Activated CD8-positive, alpha-beta memory T cell treated with anti-CD3 and anti-CD28 coated beads, Interleukin-2, amount 50 U/mL, for 48 hours (primary cell): ENCODE data around the gene ALG9.

Source experiments
- DNase-seq: peaks from one replicate; pipeline ENCODE4 v3.0.0-alpha.2; 2020

ALG9 gene

DNA sequence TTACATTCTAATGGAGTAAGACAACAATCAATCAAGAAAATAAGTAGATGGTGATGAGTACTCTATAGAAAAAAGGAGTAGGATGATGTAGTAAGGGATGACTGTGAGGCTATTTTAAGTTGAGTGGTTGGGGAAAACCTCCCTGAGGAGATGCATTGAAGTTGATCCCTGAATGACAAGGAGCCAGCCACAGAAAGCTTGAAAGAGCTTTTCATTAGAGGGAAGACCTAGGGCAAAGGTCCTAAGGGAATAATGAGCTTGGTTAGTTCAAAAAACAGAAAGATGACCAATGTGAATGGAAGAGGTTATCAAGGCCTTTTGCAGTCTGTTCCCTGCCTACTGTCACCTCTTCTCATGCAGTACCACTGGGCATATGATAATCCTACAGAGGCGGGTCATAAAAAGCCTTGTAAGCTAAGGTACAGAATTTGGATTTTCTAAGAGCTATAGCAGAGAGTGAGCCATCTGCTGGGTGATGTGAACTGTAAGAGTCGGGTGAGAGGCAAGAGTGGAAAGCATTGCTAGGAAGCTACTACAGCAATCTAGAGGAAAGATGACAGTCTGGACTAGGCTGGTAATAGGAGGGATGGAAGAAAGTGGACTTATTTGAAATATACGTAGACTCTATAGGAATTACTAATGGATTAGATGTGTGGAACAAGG, 108.3 kb downstream of the ALG9 start:
- DNase-seq: no peak

DNA sequence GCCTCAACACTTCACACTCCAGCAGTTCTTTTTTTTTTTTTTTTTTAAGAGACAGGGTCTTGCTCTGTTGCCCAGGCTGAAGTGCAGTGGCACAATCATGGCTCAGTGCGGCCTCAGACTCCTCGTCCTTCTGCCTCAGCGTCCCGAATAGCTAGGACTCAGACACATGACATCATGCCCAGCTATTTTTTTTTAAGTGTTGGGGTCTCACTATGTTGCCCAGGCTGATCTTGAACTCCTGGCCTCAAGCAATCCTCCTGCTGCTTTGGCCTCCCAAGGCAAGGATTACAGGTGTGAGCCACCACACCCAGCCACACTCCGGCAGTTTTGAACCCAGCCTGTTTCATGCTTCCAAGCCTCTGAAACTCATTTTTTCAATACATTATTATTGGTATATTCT, 108.9 kb downstream of the ALG9 start:
- DNase-seq: no peak

DNA sequence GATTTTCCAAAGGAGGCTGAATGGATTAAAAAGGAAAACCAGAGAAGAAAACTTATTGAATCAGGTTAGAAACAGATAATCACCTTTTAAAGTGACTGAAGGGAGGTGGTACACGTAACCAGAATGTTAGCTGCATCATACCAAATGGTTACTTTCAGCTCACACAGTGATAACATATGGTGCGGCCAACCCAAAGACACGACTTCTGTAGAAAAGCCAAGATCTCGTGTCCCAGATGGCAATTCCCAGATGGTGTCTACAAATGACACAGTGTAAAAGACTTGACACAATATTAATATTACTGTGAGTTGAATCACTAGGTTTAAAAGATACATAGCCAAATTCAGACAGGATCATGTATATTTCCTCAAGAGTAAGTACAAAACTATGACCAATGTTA, 110.3 kb downstream of the ALG9 start:
- no peak for DNase-seq

DNA sequence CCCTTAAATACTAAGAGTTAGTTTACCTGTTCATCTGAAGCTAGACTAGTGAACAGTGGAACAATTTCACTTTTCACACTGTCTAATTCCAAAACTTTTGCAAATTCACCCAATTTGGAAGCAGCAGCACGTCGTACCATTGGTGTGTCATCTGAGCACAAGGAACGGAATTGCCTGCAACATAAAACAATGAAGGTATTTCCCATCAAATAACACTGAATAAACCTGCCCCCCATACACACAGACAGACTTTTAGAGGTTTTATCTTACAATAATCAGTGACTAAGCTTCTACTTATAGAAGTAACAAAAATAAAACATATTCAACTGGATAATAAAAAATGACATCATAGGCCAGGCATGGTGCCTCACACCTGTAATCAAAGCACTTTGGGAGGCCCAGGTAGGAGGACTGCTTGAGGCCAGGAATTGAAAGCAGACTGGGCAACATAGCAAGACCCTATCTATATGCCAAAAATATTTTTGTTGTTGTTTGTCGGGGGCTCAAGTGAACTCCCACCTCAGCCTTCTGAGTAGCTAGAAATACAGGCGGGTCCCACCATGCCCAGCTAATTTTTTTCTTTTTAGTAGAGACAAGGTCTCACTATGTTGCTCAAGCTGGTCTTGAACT, 111.5 kb downstream of the ALG9 start:
- DNase-seq: no peak

DNA sequence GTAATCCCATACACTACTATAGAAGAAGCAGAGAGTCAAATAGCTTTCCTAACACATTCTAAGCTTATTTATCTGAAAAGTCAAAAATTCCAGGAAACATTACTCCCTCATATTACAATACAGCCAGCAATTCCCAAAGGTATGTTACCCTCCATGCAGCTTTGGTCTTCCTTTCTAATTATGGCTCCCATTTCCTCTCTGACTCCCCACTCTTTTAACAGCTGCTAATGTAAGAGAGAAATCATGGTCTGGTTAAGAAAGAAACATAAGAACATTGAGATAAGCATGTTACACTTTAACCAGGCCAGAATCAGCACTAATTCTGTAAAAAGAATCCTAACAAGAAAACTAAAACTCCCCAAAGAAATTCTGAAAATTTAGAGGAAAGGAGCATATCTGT, 112.0 kb downstream of the ALG9 start:
- DNase-seq: no peak

DNA sequence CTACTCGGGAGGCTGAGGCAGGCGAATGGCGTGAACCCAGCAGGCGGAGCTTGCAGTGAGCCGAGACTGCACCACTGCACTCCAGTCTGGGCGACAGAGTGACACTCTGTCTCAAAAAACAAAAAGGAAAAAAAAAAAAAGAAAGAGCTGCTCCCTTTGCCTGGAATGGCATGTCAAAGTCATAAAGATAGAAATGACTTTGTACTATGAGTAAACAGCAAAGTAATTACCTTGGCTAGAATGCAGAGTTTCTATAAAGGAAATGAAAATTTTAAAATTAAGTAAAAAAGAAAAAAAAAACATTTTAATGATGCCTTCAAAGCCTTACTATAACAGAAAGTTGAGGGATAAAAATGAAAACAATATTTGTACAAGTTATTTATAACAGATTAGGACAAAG, 115.3 kb downstream of the ALG9 start:
- no peak for DNase-seq

DNA sequence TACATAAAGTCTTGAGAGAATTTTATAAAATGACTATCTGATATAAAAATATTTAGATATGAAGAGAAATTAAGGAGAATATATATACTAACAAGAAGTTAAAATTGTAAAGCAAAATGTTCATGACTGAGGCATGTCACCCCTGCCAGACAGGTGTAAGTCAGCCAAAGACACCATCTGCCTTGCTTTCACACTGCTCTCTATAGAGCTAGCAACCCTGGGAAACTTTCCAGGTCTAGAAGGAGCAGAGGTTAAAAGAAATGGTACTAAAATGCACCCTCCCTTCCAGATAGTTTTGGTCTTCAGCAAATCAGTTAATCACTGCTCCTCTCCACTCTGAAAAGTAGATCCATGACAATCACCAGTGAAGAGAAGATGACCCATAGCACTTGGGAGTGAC, 121.7 kb downstream of the ALG9 start:
- no peak for DNase-seq

DNA sequence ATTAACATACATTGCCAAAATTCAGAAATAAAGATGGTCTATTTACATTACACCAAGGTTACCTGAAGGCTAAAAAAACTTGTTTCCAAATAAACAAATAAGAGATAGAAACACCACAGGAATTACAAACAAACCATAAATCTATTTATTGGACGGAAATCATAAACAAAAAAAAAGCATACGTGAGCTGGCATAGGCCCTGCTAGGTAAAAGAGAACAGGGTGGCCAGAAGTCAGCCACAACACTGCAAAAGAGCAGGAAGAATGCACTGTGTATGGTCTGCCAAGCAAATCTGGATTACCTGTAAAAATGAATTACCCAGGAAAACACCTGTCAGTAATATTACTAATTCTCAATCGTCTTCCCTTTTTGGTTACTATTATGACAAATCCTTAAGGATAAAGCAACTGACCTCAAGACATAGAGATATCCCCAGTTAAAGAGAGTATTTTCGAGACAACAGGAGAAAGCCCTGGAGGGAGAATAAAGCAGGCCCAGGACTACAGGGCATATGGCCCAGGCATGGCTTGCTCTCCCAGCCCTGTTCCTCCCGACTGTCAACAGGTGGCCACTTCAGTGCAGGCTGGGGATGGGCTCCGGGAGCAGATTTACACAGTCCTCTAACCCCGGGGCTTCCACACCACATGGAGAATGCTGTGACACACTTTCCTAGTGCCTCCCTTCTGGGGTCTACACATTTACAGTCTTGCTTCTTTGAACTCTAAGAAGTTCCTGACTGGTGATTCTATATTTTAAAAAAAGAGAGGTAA, 123.2 kb downstream of the ALG9 start:
- DNase-seq: no peak

DNA sequence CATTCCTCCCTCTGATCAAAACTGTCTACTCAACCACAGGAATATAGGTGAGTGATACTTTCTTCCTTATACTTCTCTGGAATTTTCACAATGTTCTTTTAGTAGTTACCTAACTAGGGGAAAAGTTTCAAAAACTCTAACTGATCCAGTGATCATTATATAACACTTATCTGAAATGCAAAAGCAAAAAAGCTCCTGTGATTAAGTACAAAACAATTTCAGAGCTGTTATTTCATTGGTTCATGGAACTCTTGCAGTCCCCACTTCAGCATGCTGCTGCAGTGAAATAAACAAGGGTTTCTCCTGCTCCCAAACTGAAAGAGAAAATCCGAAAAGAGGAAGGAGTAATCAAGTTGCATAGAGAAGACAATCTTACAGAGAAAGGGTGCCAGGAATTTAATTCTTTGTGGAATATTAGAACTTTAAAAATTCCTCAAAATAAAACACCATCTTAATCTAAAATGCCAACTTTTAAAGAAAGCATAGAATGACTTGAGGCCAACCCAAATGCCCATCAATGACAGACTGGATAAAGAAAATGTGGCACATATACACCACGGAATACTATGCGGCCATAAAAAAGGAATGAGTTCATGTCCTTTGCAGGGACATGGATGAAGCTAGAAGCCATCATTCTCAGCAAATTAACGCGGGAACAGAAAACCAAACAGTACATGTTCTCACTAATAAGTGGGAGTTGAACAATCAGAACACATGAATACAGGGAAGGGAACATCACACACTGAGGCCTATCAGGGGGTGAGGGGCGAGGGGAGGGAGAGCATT, 125.5 kb downstream of the ALG9 start:
- no peak for DNase-seq

DNA sequence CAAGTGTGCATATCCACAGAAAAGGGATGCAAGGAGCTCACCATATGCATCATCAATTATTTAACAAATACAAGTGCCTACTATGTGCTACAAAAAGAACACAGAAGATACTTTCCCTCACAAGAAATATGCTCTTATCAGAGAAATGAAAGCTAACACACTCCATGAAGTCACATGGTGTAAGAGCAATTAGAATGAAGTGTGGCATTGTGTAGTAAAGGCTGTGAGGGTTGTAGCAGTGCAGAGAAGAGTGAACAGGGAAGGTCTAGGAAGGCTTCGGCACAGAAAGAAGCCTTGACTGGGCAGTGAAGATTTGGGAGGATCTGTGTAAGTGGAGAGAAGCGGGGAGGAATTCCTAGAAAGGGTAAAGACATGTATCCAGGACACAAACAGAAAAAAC, 127.7 kb downstream of the ALG9 start:
- no peak for DNase-seq

DNA sequence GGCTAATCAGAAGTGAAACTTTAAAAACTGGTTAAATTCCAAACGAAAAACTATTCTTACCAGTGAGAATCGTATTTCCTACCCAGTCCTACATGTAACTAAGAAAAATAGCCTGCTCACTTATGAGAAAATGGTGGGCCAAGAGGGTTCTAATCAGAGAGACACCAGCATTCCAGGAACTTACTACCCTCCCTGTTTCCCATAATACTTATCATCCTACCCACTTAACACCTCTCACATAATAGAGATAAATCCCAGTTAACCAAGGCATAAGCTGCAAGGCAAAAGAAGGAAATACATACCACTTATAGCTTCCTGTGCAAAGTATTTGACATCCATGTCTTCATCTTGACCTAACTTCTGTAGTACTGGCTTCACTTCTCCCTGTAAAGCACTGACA, 129.6 kb downstream of the ALG9 start:
- no peak for DNase-seq

DNA sequence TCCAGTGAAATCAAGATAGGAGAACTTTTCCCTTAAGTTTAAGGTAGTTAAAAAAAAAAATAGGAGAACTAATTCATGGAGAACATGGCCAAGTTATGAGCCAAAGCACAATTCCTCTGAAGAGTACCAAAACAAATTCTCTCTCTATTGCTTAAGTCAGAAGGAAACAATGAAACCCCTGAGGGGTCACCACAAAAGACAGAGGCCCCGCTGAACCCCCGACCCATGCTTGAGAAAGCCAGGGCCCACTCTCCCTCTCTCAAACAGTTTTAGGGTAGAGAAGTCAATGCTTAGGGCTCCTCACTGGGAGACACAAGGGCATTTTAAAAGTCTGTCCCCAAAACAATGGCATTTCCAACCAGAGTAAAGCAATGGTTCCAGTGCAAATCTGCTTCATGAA, 132.1 kb downstream of the ALG9 start:
- DNase-seq: no peak

DNA sequence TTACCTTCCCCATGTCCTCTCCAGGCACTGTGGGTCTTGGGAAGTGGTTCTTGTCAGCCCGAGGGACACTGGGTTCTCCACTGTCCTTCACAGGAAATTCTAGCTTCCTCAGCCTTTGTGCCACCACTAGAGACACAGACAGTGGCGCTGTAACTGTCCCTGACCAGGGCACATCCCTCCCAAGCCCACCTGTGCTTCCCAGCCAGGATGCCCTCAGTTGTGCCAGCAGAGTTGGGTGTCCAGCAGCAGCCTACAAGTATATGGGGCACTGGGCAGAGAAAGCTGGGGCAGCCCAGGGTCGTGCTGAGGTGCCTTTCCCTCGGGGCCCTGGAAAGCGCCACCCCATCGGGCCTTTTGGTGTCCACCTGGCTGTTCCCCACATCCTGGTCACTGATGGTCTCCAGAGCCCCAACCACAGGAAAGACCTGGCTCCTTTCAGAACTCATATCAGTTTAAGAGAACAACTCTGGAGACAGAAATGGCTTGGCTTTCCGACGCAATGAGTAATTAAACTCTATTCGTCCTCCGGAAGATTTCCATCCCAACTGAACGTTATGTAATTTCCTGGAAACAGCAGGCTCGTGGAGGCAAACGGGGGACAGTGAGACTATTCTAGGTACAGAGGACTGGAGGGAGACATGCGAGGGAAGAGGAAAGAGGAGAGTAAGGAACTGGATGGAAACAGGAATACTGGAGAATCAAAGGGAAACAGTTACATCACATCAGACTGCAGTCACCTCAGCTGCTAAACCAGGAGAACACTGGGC, 133.8 kb downstream of the ALG9 start:
- DNase-seq: no peak

DNA sequence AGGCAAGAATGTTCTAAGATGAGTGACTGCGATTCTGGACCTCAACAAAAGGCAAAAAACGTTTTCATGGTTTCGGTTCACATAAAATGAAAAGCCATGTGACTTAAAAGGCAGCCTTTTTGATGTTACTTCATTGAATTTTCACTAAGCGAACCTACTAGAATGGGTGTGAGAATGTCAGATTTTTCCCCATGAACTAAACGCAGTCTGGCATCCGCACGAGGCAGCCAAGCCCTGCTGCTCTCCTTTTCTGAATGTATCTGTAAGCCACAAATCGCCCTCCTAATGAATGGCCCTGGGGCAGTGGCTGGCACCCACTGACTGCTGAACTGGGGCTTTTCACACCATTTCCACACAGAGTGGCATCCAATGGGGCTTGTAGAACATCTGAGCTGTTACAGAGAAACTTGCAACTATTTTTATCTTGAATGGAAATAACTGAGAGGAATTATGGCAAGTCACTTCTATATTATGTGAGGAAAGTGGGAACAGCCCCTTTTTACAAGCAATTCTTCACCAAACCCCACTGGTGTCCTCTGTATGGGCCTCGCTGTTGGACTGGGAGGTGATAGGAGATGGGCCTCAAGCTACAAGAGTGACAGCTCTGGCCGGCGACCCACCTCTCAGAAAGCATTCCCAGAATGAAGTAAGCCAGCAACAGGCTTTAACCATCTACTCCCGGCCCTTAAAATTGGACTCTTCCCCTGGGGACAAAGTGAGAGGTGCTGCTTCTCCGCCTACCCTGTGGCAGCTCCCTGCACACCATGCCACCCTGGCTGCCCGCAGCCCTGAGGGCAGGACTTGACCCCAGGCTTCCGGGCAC, 134.5 kb downstream of the ALG9 start:
- DNase-seq: no peak
